Measurements from ENCODE around the gene HOXD12.

Gene HOXD12

DNA sequence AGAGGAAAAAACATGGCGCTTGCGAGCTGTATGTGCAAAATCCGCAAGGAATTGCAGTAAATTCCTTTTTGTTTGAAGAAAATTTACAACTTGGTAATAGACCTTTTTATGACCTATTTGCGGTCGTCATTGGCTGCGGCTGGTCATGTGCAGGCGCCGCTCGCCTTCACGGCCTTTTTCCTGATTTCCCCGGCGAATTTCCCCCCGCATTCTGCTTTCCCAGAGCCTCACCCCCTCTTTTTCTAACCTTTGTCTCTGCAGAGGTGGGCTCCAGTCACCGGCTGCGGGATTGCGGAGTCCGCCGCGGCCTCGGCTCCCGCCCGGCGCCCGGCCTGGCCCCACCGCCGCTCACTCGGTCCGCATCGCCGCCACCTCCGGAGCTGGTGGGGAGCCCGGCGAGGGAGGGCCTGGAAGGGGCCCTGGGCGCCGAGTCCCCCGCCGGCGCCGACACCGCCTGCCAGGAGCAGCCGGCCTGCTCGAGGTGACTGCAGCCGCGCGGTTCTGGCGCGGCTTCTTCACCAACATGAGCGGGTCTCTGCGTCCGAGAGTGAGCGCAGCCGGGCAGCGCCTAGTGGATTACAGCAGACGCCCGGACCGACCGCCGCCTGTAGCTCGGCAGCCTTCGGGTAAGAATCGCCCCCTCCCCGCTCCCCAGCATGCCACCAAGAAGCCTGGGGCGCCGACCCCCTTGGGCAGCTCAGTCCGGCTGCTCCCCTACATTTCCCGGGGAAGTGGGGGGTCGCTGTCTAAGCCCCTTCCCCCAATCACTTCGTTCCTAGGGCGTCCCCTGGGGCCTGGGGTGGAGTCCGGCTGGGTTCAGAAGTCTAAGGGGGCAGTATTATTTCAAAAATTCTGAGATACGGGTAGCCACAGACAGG is 37.0 kb downstream of the HOXD12 start:
- no peak for DNase-seq

DNA sequence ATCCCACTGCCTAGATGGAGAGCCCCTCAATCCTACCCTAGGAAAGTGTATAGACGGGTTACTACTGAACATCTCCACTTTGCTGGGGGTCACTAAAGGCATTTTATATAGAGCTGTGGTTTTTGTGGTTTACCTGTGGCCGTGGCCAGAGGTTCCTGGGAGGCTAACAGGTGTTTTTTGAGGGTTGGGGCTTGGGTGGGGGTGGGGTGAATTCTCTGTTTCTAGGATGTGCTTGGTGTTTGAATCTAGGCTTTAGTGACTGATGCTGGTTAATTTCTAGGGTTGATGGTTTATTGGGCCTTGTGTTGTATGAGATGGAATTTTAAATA is 37.6 kb downstream of the HOXD12 start:
- DNase-seq: no peak

DNA sequence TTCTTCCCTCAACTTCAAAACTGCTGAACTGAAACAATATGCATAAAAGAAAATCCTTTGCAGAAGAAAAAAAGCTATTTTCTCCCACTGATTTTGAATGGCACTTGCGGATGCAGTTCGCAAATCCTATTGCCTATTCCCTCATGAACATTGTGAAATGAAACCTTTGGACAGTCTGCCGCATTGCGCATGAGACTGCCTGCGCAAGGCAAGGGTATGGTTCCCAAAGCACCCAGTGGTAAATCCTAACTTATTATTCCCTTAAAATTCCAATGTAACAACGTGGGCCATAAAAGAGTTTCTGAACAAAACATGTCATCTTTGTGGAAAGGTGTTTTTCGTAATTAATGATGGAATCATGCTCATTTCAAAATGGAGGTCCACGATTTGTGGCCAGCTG is 38.3 kb downstream of the HOXD12 start:
- DNase-seq: no peak

DNA sequence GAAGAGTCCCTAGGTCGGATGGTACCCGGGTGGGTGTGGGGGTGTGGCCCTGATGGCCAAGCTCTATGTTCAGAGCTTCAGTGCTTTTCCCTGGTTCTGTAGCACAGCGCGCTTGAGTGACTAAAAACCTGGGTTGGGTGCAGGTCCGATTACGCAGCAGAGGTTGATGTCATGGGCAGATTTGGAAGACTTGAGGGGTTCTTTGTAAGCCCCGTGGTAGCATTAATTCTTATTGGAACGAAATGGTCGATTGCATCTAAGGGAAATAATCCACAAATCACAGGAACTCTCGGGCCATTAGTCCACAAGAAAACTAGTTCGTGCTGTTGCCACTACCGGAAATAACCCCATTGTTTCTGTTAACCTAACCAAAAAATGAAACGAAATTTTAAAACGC is 38.9 kb downstream of the HOXD12 start:
- DNase-seq: no peak

DNA sequence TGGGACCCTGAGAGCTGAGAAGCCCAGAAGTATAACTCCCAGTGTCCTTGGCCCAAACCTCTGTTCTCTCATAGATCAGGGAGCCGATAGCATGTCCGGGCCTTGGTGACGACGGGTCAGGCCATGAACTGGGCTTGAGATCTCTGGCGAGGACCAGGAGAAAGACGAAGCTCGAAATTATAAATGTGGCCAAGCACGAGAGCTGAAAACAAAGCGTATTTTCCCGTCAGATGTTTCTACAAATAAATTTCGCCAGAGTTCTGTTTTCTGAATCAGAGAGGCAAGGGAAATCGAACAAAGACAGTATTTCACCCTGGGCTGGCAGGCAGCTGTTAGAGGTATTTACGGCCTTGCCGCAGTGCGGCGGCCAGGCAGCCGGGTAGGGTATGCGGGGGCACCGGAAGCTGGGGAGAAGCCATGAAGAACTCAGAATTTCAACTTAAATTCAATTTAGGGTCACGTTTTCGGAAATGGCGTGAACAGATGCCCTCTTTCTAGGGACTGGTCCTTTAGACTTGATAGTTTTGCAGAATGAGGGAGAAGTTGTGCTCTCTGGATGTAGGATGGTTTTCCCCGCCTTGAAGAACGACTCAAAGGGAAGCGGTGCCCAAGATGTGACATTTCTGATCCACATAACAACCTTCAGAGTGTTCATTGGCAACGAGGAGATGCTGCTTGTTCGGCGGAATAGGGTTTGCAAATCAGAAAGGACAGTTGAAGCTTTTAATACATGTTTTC is 39.5 kb downstream of the HOXD12 start:
- DNase-seq: no peak

DNA sequence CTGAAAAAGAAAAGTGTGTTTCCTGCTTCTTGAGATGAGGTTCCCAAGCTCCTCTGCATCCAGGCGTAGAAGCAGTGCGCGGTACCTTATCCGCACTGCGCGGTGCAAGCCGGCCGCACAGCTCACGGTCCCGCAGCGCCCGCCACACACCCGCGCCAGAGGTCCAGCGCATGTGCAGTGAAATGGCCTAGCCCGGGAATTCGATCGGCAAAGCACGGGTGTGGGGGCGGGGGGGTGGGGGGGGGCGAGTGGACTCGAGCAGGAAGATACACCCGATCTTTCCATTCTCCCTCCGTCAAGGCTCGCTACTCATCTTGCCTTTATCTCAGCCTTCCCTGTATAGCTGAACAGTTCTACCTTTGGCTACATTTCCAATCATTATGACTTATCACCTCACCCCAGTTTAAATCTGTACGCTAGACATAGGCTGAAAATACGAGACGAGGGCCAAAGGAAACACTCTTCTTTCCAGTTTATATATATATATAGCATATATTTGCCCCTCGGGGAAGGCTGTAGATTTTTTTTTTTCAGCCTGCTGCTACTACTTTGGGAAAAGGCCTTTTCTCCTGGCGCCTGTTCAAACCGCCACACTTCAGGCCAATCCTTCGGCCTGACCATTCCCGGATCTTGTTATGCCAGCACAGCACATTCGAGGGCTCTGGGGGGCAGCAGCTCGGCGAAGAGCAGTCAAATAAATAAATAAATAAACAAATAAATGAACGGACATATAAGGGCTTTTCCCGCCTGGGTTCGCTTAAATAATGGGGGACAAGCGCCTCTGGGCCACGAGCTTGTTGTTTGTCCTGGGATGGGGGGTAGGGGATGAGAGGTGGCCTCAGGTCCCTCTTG is 40.3 kb downstream of the HOXD12 start:
- no peak for DNase-seq

DNA sequence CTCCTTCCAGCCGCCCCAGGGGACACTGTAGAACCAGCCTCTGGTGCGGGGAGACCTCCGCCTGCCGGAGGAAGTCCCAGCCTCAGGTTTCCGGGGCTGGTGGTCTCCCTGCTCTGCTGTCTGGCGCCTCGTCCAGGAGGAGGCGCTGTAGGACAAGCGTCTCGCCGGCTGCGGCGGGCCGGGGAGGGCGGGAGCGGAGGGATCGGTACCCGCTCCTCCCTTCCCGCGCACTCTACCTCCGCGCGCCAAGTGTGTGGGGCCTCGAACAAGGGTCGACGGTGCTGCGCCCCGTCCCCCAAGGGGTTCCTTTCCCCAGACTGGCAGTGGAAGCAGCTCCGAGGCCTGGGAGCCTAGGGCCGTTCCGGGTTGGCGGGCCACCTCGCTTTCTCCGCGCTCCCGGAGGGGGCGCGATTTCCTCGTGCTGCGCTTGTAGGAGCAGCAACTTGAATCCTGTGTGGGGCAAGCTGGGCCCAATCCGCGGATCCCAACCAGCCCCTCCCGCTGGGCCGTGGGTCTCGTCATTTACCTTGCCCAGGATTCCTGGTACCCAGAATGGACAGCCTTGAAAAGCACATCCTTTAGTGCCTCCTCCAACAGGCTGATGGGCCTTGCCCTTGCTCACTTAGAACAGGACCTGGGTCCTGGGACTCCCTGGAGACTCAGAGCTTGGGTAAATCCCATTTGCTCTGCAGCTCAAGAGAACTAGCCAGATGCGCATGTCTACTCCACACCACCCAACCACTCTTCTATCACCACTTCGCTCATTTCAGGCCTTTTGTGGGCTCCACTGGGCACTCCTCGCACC is 41.1 kb downstream of the HOXD12 start:
- peak; percentile 71 for DNase-seq

DNA sequence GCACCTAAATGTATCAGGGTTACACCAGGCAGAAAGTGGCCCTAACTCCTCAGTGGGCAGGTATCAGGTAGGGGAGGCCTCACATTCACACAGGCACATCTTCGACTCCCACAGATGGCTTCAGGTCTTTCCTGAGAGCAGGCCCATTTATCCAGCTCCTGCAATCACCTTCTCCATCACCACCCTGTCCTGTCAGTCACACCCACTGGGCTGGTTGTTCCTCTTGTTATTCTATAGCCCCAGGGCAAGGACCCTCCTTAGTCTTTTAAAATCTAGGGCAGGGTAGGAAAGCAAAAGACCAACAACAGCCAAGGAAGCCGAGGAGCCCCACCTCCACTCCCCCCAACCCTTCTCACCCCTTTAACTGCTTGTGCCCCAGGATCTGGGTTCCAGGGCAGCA is 42.7 kb downstream of the HOXD12 start:
- DNase-seq: no peak

DNA sequence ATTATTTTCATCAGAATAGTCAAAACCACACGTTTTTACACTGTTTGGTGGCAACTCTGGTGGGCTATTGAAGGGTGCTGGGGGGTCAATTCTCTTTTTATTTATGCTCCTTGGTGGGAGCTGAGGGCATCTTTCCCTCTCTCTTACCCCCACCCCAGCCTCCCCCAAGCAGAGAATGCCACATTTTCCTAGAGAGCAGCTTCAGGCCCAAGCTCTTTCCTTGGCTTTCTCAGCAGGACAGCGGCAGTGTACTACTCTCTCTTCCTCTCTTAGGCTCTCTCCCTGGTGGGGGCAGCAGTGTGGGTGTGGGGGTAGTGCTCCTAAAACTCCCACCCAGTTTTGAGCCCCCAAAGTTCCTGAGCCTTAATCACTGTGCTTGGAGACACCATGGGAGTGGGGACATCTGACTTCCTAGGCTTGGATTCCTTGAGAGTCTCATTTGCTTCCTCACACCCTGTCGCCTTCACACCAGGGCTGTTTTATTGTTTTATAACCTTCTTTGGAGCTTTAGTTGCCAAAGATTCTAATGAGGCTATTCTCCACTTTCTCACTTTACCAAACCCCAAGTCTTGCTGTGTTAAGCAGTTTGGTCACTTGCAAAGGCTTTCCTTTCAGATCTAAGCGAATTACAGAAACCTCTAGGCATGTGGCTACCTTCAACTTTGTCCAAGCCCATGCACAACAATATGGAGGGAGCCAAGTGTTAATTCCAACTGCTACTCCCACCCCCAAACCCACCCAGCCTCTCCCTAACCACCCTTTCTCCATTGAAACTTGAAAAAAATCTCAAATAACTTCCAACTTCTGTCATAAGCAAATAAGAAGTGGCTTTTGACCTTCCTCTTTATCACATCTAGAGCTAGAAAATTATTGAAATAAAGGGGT is 45.7 kb downstream of the HOXD12 start:
- no peak for DNase-seq

DNA sequence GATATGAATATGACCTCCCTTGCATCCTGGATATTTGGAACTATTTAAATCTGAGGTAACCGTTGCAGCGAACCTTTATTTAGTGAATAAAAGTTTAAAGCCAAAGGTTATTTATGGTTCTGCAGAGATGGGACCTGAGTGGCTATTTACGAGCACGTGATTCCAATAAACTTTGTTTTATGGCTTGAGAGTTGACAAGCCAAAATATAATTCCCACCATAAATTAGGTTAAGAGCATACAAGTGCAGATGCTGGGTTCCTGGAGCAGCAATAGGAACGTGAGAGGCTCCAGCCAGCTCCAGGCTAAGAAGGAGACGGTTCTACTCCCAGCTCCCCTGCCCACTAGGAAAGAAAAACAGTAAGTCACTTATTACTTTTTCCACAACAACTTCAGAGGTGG is 46.5 kb downstream of the HOXD12 start:
- no peak for DNase-seq

DNA sequence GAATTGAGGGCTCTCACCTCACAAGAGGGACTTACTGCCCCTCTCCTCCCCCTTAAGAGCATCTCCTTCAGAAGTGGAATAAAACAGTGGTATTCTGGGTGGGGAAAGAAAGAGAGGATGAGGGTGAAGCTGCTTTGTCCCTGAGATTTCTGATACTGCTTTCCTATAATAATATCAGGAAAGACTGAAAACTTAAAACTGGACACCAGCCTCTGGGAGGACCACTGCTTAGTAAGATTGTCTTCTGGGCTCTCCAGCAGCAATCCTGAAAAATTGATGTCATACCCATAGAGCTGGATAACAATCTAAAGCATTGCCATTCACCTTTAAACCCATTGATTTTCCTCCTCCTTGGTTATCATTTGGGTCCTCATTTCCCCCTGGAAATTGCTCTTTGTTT is 47.0 kb downstream of the HOXD12 start:
- no peak for DNase-seq

DNA sequence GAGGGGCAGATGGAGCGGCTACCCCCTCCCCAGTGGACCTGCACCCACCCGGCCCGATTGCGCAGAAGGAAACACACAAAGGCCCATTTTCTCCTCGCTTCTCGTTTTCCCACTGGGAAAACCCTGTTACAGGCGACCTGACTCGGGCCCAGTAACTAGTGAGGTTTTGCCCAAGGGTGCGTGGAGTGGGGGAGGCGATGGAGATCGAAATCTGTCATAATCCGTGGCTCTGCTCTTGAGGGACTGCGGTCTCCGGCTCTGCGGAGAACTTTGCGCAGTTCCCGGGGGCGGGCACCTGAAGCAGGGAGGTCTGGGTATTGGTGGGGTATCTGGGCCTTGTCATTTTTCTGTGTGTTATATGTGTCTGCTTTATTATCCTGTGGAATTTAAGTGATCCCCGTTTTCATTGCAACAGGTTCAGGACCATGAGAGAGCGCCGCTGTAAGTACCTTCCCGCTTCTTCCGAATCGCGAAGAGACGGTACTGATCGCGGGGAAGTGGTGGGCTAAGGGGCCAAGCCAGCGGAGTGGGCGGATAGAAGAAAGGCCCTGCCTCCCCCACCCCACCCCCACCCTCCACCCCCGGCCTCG is 47.7 kb downstream of the HOXD12 start:
- no peak for DNase-seq

DNA sequence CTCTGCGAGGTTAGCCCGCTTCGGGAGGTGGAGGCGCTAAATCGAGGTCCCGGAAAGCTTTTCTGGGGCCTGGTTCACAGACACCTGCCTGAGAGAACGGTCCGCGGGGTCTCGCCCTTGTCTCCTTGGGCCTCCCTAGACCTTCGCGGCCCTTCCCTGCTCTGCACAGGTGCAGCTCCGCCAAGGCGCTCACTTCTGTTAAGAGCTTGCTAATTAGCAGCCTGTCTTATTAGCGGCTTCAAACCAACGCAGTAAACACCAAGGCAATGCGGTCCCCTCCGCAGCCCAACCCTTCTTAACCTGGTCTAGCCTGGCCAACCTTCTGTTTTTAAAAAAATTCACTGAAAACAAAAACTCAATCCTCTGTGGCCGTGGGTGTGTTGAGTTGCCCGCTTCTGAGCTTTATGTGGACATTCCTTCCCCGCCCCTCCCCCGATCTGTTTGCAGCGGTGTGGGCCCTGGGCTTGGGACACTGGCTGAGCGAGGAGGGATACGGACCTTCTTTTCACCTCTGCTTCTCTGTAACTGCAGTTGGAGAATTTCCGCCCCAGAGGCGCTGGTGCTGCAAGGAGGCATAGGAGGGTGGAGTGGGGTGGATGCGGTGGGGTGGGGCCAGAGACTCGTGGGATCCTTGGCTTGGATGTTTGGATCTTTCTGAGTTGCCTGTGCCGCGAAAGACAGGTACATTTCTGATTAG is 48.4 kb downstream of the HOXD12 start:
- no peak for DNase-seq

DNA sequence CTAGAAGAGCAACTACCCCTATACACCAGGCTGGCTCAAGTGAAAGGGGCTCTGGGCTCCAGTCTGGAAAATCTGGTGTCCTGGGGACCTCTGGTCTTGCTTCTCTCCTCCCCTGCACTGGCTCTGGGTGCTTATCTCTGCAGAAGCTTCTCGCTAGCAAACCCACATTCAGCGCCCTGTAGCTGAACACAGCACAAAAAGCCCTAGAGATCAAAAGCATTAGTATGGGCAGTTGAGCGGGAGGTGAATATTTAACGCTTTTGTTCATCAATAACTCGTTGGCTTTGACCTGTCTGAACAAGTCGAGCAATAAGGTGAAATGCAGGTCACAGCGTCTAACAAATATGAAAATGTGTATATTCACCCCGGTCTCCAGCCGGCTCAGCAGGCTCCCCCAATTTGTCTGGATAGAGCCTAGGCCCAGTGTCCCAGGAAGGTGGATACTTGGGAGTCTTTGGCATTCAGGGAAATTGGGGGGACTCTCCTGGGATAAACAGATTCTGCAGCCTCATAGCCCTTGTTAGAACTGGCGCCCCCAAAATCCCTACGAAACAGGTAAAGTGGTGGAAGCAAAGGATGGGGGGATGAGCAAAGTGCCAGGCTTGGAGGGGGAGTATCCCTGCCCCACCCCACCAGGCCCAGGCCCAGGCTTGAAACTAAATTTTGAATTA is 49.3 kb downstream of the HOXD12 start:
- no peak for DNase-seq

DNA sequence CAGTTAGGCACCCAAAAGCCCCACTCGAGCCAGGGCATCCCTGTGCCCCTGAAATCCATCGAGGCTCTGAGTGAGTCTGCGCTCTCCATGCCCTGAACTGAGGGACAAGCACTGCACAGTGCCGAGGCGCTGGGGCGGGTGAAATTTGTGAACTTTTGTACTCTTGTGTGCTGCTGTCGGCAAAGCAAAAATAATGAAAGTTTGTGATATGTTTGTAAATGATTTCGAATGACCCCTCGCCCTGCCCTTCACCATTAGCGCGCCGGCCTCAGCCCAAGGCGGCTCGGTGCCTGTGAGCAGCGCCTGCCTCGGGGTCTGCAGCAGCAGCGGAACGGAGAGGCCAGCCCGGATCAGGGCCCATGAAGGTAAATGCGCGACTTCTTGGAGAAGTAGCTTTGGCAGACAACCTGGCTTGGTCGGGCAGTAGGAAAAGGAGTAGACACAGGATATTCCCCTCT is 49.9 kb downstream of the HOXD12 start:
- no peak for DNase-seq

DNA sequence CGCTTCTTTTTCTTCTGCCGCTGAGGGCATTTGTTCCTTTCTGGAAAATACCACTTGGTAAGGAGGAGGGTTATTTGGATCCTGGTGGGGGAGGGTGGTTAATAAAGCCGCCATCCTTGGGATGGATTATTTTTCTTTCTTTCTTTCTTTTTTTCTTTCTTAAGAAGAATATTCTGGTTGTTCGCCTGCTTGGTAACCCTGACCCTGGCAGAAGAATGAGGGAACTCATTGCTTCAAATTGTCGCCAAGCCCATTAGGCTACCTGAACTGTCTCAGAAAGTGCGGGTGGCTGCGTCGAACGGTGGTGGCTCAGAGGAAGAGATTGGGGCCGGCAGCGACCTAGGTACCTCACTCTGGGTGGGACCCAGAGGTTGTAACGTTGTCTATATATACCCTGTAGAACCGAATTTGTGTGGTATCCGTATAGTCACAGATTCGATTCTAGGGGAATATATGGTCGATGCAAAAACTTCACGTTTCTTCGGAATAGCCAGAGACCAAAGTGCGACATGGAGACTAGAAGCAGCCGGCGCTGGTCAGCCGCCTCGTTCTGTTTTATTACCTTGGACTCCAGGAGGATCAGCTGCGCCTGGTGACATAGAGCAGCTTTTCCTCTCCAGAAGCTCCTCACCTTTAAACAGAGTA is 50.5 kb downstream of the HOXD12 start:
- DNase-seq: no peak

DNA sequence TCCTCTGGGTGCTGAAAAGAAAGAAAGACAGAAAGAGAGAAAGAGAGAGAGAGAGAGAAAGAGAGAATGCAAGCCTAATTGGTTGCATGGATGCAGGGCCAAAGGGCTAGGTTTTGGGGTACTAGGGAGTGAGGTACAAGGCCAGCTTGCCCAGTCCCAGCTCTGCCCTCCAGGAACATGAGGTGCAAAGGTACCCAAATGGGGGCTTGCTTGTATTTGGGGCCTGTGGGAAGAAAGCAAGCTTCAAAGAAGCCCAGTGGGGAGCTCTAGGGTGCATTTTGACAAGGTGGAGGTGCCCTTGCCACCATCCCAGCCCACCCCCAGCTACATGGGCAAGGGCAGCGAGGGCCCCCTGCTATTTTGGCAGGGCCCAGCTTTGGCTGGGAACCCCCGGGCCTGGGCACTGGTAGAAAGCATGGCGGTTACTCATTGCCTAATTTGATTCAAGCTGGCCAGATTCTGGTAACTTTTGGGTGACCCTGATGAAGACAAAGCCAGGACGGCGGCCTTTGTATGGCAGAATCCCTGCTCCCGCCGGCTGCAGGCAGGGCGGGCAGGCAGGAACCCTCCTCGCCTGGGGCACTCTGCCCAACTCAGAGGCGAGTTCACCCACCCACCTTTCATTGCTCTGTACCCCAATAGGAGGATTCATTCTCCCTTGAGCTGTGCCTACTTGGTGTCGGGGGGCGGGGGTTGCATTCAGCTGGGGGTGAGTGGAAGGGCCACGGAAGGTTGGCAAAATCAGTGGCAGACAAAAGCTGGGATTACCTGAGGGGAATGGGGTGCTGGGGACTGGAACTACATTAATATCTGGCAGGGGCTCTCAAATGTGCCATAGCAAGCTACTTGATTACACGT is 51.2 kb downstream of the HOXD12 start:
- no peak for DNase-seq

All from activated T-cell treated with anti-CD3 and anti-CD28 coated beads, Interleukin-2, amount 50 U/mL, for 1 hour (primary cell).